IPS DF 4.7 (cell line): ENCODE results near the gene CC2D1B.

Experiments used
- DNase-seq: peaks from one replicate; pipeline ENCODE4 v3.0.0-alpha.2; 2013; ENCODE audit warnings: low spot score; ENCODE audit errors: extremely low read depth

The CC2D1B gene

DNA sequence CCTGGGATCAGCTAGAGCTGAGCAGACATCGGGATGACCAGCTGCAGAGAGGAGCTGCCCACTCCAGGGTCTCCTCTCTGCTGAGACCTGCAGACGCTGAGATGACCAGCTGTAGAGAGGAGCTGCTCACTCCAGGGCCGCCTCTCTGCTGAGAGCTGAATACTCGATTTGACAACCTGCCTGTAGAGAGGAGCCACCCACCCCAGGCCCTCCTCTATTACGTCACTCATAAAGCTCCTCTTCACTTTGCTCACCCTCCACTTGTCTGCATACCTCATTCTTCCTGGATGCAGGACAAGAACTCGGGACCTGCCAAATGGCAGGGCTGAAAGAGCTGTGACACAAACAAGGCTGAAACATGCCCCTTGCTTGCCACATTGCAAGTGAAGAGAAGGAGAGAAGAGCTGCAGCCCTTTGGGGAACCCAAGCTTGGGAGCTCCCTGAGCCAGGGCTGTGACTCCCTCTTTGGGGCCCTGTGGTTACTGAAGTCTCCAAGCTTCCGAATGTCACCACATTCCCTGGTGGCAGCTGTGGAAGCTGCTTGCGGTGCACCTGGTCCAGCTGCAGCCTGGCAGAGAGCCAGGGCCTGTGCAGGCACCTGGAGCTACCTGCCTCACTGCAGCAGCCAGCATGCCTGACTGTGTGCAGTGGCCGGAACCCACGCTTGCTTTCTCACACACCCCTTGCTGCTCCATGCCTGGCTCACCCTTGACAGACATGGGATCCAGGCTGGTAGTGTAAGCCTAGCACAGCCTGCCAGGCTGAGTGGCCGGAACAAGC lies 59.6 kb downstream of the CC2D1B start:
- DNase-seq, result no peak

GRCh38 chr1:52305417-52306226 lies 60.4 kb downstream of the CC2D1B start:
- DNase-seq, result no peak
